Measurements from ENCODE around the gene BCDIN3D.
"Not testable (repeated sequence)": the region's sequence is repeated elsewhere in the genome, so short reads cannot be mapped to it uniquely, and the experiment has no call there.

The BCDIN3D gene

DNA sequence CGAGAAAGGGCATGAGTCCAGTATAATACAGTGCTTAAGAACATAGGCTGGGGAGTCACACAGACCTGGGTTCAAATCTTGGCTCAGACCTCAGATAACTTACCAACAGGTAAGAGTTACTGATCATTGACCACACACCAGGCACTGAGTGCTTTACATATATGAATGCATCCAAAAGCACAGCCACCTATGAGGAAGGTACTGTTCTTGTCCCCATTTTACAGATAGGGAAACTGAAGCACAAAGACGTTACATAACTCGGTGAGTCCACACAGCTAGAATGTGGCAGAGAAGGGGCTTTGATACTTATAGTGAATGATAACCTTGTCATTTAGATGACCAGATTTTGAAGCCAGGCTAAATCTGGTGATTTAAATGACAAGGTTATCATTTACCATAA, 33.2 kb upstream of the BCDIN3D start:
- no peak for DNase-seq

DNA sequence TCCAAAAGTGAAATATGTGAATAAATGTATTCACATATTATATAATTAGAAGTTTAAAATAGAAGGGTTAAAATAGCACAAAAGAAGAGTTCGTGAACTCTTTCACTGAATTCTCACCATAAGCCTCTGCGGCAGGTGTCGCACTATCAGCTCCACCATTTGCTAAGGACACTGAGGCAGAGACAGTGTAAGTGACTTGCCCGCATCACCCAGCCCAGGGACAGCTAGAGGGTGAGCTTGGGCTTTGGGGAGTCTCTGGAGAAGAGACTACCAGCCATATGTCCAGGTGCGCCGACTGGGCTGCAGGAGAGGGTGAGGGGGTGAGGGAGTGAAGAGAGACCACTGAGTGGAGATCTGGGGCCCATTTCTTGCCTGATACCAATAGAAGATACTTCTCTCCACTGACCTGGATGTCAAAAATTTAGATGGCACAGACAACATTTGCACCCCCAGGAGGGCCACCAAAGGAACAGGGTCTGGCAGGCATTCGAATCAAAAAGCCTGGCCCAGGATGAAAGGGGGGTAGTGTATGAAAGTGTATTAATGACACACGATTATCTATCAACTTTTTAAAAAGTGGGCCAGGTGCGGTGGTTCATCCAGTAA, 32.3 kb upstream of the BCDIN3D start:
- no peak for DNase-seq

DNA sequence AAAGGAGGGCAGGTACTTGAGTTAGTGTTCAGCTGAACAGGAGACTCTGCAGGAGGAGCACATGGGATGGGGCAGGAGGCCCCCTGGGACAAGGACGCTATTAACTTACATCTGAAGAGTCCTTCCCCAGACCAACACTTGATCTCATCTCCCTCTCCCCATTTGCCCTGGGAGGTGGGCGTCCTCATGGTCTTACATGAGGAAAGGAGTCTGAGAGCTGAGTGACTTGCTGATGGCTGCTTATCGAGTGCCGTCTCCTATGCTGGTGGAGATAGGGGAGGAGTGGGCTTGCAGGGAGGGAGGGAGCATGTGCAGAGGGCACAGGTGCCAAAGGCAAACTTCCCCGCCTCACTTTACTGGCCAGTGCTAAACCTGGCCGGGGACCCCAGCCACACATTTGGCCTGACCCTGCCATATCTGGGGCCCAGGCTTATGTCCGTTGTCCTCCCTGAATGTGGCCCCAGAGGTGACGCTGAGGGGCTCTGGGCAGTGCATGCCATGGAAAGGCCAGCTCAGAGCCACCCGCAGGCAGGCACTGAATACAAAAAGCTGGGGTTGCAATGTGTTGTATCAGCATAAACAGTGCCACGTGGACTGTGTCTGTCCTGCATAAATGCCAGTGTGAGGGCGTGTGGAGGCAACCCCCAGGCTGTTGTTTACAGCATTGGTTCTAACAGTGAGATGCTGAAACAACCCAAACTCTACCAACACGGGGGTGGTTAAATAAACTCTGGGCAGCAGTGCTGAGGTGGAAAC, 31.4 kb upstream of the BCDIN3D start:
- no peak for DNase-seq

DNA sequence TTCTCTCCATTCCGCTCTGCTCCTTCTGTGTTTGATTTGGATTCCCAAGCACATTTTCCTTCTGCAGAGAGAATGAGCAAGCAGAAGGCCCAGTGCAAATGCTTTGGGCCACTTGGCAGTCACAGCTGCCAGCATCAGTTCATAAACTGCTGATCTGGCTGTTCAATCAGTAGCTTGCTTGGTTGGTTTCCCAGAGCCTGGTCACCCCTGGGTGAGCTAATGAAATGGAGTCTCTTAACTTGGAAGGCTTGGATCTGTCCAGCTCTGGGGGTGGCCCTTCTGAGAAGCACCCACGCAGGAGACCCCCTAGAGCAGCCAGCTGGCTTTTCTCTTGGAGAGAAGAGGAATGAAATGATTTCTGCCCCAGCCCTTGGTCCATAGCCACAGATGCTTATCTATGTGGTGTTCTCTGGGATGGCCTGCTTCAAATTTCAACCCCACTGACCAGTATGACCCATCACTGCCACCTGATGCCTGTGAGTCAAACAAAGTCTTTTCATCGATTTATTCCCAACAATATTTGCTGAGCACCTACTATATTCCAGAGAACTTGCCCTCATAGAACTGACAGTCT, 30.5 kb upstream of the BCDIN3D start:
- no peak for DNase-seq

DNA sequence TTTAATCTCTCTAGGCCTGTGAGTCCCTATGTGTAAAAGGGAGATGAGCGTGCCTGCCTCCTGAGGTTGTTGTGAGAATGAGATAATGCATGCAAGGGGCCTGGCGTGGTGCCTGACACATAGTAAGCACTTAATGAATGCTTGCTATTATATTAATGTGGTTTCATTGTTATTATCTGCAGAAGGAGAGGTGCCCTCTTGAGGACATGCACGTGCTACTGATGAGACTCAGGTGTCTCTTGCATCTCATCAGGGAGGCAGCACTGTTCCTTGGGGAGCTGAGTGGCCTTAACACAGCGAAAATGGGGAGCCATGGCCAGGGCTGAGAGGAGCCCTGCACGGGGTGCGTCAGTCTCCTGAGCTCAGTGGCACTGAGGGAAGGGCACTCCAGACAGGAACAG, 29.9 kb upstream of the BCDIN3D start:
- DNase-seq, result no peak

DNA sequence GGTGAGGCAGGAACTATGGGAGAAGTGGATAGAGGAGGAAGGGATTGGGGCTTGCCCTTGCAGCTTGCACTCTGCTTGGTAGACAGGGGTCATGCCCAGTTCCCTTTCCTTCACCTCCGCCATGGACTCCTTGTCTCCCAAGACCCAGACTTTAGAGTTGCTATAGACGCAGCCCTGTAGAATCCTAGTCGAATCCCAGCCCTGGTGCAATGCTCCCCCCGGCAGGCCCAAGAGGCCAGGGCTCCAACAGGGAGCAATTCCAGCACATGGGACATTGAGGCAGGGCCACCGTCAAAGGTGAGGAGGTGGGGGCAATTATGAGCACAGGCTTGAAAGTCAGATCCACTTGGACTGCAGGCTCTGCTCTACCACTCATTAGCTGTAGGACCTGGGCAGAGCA, 29.5 kb upstream of the BCDIN3D start:
- DNase-seq, result no peak

DNA sequence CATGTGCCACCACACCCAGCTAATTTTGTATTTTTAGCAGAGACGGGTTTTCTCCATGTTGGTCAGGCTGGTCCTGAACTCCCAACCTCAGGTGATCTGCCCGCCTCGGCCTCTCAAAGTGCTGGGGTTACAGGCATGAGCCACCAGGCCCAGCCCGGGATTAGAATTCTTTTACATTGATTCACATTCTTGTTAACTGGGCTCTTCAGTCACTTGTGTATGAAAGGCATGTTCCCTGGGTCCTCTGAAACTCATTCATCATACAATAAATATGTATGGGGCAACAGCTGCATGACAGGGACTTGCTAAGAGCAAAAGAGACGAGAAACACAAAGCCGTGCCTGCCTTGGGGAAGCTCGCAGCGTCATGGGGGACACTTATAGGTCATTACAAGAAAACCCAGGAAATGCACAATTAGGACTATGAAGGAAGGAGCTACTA, 28.9 kb upstream of the BCDIN3D start:
- DNase-seq, result not testable (repeated sequence)

DNA sequence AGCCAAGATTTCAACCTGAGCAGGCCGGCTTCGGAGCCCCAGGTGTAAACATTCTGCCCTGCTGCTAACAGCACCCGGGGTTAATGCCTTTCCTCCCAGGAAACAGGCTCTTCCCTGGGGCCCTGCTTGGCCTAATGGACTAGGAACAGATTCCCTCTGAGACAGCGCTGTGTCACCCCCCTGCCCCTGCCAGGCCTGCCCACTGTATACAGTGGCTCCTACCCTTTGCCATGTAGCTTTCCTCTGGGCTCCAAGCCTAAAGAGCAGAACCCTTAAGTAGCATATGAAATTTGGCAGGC, 28.3 kb upstream of the BCDIN3D start:
- no peak for DNase-seq

DNA sequence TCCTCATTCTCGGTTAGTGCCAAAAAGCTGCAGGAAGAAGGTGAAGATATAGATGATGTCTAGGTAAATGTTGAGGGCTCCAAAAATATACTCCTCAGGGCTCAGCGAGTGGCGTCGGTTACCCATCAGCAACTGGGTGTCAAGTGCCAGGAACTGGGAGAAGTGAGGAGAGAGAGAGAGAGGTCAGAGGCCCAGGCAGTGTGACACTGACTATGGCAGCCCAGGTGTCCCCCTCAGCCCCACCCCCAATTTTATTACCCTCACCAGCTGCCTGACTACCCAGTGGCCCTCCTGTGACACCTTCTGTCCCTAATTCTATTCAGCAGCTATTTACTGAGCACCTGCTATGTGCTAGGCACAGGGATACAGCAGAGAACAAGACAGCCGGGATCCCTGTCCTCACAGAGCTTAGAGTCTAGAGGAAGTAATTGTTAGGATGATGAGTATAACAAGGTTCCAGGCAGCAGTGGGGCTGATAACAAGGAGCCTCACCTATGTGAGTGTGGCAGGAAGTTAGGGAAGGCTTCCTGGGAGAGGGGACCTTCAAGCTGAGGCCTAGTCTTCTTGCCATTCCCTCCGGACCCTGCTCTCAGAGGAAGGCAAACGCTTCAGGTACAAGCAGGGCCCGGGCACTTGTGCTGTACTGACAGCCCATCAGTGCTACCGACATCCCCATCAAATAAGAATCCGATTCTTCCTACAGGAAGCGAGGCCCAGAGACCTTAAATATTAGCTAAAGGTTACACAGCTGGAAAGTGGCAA, 27.8 kb upstream of the BCDIN3D start:
- no peak for DNase-seq

DNA sequence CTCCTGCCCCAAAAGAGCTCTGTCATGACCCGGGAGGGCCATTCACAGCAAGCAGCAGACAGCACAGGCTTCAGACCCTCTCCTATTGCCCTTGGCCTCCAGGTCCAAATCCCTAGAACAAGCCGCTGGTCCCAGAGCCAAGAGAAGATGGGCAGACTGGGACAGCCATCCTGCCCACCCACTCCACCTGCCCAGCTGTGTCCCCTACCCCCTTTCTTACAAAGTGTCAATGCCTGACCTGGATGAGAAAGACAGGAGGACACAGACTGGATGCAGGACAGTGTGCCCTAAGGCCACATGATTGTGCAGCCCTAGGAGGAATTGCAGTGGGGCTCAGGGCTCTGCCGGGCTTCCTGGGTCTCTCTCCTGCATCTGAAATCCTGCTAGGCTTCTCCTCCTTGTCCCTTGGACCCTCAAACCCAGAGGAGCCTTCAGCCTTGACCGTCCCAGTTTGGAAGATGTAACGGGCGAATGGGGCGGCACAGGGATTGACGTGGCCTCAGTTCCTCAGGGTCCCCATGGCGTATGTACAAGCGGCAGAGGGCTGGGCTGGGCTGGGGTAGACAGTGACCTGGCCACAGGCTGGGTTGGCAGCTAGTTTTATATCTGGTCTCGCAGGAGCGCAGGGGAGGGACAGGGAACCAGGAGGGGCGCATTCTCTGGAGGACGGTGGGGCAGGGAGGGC, 27.1 kb upstream of the BCDIN3D start:
- DNase-seq, result no peak

DNA sequence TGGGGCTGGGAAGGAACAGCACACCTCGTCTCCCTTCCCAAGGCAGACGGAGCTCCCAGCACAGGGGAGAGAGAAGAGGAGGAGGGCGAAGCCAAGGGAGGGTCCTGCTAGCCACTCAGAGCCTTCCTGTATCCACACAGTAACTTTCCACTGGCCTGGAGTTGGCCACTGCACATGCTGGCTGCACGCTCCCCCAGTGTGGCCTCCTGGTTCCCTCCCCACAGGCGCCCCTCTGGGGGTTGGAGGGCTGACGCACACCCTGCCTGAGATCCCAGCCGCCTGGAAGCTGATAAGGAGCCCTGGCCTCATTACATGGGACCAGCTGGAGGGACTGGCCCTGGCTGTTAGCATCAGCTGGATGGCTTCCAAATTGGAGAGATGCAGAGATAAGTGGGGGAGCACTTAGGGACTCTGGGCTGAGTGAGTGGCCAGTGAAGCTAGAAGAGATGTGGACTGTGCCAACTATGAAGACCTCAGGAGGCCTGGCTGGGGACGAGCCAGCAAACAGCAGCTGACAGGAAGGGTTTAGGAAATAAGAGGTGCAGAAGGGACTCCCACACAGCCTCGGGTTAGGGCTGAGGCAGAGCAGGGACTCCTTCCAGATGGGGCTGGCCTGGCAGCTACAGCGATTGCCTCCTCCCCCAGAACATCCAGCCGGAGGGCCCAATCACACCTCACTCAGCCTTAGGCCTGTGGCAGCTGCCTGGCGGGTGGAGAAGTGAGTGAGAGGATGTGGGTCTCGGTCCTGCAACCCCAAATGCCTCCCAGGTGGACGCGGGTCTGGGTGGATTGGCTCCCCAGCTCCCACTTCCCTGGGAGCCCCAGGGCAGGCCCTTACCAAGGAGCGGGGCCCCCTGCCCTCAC, 26.3 kb upstream of the BCDIN3D start:
- DNase-seq, result peak; percentile 70 to 72

DNA sequence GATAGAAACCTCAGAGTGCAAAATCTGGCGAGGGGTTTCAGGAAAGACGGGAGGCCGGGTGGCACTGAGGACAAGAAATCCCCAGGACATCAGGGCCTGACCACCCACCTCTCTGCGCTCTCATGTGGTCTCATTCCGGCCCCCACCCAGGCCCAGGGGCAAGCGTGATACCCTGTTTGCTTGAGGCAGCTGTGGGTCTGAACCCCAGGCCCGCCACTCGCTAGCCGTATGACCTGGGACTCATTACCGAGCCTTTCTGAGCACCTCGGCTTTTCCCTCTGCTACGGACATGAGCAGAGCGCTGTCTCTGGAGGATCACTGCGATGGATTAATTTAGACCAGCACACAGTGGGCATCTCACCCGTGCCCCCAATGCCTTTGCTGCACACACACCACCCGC, 25.5 kb upstream of the BCDIN3D start:
- DNase-seq, result no peak

DNA sequence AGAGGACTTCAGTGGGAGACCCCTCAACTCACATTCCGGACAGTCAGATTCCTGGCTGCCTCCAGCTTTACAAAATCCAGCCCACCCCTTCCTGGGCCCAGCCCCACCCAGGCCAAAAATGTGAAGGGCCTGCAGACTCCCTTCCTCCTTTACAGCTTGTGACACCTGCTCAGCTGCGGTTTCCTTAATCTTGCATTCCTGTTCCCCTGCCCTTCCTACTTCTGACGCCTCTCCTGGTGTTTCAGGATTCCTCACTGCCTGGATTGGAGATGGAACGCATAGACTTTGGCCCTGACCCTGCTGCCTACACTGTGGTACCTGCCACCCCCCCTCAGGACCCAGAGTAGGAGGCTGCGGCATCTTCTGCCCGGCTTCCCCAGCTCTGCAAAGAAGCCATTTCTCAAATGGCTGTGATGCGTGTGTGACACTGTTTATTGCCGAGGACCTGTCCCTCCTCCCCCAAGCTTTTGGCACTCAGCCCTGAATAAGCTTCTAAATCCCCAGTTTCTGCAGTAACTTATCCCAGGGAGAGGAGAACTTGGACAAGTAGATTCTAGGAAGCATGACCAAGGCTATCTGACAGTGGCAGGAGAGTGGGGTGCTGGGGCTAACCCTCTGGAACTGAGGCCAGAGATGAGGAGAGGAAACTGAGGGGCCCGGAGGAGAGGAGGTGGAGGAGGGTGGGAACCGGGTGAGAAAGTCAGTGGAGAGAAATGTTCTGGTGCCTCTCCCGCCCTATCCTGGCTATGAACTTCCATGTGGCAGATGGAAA, 24.9 kb upstream of the BCDIN3D start:
- no peak for DNase-seq

DNA sequence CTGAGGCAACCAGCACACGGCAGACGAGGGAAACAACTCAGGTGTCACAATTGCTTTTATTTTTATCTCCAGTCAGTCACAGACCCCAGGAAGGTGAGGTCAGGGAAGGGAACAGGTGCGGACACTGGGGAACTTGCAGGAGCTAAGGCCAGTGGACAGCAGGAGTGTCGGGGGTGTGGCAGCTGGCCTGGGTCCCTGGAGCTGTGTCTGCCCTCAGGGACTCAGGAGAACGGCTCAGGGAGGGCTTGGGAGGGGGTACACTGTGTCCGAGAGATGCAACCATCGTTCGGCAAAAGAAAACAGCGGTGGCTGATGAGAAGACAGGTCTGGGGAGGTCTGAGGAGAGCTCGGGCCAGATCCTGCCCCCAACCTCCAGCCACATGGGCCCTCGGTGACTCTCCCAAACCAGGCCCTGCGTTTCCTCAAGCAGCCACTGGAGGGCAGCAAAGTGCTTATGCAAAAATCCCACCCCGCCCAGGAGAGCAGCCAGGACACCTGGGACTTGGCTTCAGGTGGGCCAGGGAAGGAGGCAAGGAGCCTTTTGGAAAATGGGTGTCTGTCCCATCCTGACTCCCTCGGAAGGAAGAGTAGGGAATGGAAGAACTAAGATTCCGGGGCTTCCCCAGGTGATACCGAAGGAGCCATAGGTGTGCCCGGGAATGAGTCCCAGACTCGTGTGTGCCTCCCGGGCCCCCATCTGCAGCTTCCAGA, 24.1 kb upstream of the BCDIN3D start:
- peak; percentile 15 to 26 for DNase-seq

DNA sequence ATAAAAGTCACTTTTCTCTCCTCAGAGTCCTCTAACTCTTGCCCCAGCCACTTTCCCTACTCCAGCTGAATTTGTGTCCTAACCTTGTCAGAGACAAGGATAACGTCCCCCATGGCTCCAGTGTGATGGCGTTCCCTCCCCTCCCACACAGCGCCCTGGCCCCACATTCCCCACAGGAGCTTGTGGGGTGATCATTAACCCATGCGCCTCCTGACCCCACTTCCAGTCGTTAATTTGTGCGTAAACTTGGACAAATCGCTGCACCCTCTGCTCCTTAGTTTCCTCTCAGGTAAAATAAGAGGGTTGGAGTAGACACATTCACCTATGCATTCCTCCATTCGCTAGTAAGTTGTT, 22.9 kb upstream of the BCDIN3D start:
- no peak for DNase-seq

DNA sequence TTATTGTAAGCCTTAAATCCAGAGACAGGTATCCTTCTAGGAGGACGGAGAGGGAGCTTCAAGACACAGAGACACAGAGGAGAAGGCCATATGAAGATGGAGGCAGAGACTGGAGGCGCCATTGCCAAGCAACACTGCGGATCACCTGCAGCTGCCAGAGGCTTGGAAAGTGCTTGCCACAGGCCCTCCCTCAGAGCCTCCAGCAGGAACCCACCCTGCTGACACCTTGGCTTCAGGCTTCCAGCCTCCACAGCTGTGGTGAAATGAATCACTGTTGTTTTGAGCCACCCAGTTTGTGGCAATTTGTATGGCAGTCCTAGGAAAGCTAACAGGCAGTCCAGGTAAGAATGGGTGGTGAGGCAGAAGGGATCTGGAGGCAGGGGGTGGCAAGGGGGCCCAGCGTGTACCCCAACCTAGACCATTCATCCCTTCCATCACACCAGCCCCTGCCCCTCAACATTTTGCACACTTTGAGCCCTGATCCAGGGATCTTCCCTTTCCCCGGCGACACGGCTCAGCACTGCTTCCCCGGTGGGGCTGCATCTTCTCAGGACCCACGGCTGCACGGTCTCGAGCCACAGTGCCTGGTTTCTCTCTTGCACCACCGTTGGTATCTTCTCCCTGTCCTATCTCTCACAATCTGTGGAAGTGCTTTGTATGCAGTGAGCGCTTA, 22.3 kb upstream of the BCDIN3D start:
- DNase-seq, result no peak

DNA sequence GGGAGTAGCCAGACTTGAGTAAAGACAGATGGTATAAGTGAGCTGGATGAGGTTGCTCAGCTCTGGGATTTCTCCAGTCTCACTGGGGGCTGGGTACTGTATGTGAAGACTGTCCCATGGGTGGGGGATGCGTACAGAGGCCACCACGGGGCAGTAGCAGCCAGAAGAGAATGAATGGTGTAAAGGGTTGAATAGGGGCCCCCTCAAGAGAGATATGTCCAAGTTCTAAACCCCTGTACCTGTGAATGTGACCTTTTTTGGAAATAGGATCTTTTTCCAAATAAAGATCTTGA, 21.8 kb upstream of the BCDIN3D start:
- no peak for DNase-seq

DNA sequence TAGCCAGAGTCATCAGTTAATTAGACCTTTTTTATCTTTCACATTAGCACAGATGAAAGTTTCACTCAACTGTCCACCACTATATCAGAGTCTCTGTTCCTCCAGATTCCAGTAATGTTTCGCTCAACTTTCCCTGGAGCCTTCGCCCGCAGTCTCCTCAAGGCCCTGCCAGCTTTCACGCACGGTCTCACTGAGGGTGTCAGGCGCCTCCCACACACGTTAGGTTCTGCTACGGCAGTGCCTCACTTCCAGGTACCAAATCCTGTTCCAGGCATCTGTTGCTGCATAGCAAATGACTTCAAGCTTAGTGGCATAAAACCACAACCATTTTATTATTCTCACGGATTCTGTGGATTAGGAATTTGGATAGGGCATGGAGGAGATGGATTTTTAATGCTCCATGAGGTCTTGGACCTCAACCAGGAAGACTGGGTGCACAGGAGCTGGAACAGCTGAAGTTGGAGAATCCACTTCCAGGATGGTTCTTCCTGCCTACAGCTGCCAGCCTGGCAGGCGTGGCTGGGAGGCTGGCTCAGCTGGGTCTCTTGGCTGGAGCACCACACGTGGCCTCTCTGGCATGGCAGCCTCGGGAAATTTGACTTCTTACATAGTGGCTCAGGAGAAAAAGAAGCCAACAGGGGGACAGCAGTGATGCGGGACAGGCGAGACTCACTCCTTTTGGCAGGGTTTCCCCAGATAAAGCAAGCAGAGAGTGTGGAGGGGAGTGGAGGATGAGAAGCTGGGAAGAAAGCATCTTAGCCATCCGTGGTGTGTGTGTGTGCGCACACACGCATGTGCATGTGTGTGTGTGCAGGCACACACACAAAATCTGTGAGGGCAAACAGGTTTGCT, 21.3 kb upstream of the BCDIN3D start:
- DNase-seq, result no peak

DNA sequence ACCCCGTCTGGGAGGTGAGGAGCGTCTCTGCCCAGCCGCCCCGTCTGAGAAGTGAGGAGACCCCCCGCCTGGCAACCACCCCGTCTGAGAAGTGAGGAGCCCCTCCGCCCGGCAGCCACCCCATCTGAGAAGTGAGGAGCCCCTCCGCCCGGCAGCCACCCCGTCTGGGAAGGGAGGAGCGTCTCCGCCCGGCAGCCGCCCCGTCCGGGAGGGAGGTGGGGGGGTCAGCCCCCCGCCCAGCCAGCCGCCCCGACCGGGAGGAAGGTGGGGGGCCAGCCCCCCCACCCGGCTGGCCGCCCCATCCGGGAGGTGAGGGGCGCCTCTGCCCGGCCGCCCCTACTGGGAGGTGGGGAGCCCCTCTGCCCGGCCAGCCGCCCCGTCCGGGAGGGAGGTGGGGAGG, 18.0 kb upstream of the BCDIN3D start:
- DNase-seq, result not testable (repeated sequence)

DNA sequence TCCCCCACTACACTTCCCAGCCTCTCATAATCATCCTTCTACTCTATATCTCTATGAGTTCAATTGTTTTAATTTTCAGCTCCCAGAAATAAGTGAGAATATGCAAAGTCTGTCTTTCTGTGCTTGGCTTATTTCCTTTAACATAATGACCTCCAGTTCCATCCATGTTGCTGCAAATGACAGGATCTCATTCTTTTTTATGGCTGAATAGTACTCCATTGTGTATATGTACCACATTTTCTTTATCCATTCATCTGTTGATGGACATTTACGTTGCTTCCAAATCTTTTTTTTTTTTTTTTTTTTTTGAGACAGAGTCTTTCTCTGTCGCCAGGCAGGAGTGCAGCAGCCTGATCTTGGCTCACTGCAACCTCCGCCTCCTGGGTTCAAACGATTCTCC, 13.0 kb upstream of the BCDIN3D start:
- not testable (repeated sequence) for DNase-seq
